ENCODE data around the gene PFDN1.

- TF ChIP-seq TAF1 (IDR thresholded peaks at IDR 0.05; ENCODE audit: low read depth, low read length) (no peak), POLR2A (IDR thresholded peaks at IDR 0.05; ENCODE audit: low read depth, low read length) (no peak)
These were observed 74.5 kb downstream of the PFDN1 start for GRCh38 chr5:140228364-140228837.

All from GM12891 (cell line).